Measurements from ENCODE around the gene P2RY6.

The P2RY6 gene

DNA sequence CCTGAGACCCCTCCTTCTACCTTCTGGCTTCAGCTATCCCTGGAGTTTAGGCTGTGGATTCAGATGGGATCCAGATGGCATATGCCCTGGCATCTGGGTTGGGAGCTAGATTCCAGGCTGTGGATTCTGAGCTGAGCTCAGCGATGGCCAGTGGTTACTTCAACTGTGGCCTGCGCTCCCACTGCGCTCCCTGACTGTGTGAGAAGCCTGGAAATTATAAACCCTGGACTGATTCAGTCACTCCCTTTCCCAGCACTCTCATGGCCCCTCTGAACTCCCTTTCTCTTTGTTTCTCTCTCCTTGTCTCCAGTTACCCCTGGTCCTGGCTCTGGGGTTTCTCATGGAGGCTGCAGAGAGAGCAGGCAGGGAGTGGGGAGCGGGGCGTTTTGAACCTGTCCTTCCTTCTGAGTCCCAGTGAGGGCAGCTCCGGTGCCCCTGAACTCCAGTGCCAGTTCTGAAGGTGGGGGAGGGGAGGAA, 40.8 kb downstream of the P2RY6 start:
- ChIA-PET CTCF (no interaction called here), POLR2A (no interaction called here)
- TF ChIP-seq CTBP1 (IDR thresholded peaks at IDR 0.05; ENCODE audit: borderline replicate concordance) (no peak), BHLHE40 (IDR thresholded peaks at IDR 0.05; ENCODE audit: borderline replicate concordance) (no peak), TARDBP (IDR thresholded peaks at IDR 0.05) (no peak), ZNF384 (IDR thresholded peaks at IDR 0.05) (no peak), NFRKB (IDR thresholded peaks at IDR 0.05) (no peak), FOXM1 (IDR thresholded peaks at IDR 0.05; ENCODE audit: borderline replicate concordance) (no peak), FOXK2 (IDR thresholded peaks at IDR 0.05) (no peak), HDGF (IDR thresholded peaks at IDR 0.05; ENCODE audit: borderline replicate concordance) (no peak), ARNT (IDR thresholded peaks at IDR 0.05) (no peak), L3MBTL2 (conservative IDR thresholded peaks at IDR 0.05) (no peak), LEF1 (IDR thresholded peaks at IDR 0.05; ENCODE audit: borderline replicate concordance) (no peak)
- TF ChIP-seq, protein P1, sequence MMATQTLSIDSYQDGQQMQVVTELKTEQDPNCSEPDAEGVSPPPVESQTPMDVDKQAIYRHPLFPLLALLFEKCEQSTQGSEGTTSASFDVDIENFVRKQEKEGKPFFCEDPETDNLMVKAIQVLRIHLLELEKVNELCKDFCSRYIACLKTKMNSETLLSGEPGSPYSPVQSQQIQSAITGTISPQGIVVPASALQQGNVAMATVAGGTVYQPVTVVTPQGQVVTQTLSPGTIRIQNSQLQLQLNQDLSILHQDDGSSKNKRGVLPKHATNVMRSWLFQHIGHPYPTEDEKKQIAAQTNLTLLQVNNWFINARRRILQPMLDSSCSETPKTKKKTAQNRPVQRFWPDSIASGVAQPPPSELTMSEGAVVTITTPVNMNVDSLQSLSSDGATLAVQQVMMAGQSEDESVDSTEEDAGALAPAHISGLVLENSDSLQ (IDR thresholded peaks at IDR 0.05): no peak
- DNase-seq (ENCODE audit: extremely low spot score): no peak

DNA sequence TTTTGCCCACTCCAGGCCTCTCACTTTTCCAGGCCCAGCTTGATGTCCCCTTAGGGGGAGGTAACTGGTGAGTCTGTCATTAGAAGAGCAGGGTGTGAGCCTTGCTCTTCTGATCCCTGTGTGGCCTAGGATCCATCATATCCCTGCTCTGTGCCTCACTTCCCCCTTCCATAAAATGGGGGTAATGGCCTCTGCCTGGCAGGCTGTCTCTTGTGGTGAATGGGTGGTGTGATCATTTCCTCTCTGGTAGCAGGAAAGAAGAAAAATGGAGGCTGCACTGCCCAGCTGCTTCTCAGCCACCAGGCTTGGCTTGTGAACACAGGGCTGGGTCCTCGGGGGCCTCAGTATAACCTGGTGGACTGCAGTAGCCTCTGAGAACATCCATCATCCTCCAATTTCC, 41.5 kb downstream of the P2RY6 start:
- no peak for DNase-seq (ENCODE audit: extremely low spot score)
- ChIA-PET CTCF (interaction anchor here (0.7 kb wide), 1 partner anchor 20 kb away, joined by 3 read pairs; no protein-coding TSS in a partner anchor), POLR2A (no interaction called here)
- no peak for TF ChIP-seq ARNT (IDR thresholded peaks at IDR 0.05)
- TF ChIP-seq ELF4 (IDR thresholded peaks at IDR 0.05): no peak
- no peak for TF ChIP-seq L3MBTL2 (conservative IDR thresholded peaks at IDR 0.05)
- TF ChIP-seq BHLHE40 (IDR thresholded peaks at IDR 0.05; ENCODE audit: borderline replicate concordance): no peak
- TF ChIP-seq SUZ12 (IDR thresholded peaks at IDR 0.05): no peak
- TF ChIP-seq FOXK2 (IDR thresholded peaks at IDR 0.05): no peak
- no peak for TF ChIP-seq FOXM1 (IDR thresholded peaks at IDR 0.05; ENCODE audit: borderline replicate concordance)
- no peak for TF ChIP-seq SP1 (IDR thresholded peaks at IDR 0.05)
- TF ChIP-seq ZNF384 (IDR thresholded peaks at IDR 0.05): no peak
- TF ChIP-seq, protein P1 (IDR thresholded peaks at IDR 0.05): no peak
- no peak for TF ChIP-seq HDGF (IDR thresholded peaks at IDR 0.05; ENCODE audit: borderline replicate concordance)
- TF ChIP-seq NFRKB (IDR thresholded peaks at IDR 0.05): no peak
- no peak for TF ChIP-seq LEF1 (IDR thresholded peaks at IDR 0.05; ENCODE audit: borderline replicate concordance)
- TF ChIP-seq CTBP1 (IDR thresholded peaks at IDR 0.05; ENCODE audit: borderline replicate concordance): no peak
- no peak for TF ChIP-seq TARDBP (IDR thresholded peaks at IDR 0.05)
- TF ChIP-seq FOXA1 (IDR thresholded peaks at IDR 0.05): no peak

DNA sequence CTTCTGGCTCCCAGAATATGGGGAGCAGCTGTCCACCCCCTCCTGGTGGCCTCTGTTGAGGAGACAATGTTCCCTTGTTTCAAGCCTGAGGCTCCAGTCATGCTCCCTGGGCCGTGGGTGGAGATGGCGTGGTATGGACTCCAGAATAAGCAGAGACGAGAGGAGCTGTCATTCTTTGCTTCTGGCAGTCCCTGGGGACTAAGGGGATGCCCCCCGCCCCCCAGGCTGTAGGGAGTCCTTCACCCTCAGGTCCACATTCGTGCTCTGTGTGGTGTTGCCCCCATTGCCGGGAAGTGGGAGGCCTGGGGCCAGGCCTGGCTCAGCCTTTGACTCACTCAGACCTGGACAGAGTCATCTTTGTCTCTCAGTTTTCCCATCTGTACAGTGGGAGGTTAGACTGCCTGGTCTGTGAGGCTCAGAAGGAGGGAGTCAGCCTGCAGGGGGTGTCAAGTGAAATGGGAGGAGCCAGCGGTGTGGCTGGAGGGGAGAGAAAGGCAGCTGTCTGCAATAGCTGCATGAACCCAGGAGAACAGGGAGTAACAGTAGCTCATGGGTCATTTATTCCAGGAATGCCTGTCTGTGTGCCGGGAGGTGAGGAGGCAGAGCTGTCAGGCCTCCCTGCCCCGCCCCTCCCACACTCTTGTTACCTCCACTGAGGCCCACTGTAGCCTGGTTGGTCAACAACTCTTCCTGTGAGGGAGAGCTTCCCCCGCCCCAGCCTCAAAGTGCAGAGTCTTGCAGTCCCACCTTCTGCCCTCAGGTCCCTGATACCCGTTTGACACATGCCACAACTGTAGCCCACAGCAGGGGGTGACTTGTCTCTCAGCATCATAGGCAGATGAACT, 42.2 kb downstream of the P2RY6 start:
- POLR2A ChIA-PET: interaction anchor here (1.4 kb wide), 1 partner anchor 16 kb away, joined by 4 read pairs; no protein-coding TSS in a partner anchor
- CTCF ChIA-PET: interaction anchor here (0.7 to 1.0 kb wide), 2 partner anchors 20 to 21 kb away, joined by 3 read pairs; no protein-coding TSS in a partner anchor
- no peak for TF ChIP-seq ZNF384 (IDR thresholded peaks at IDR 0.05)
- no peak for TF ChIP-seq BHLHE40 (IDR thresholded peaks at IDR 0.05; ENCODE audit: borderline replicate concordance)
- no peak for TF ChIP-seq FOXM1 (IDR thresholded peaks at IDR 0.05; ENCODE audit: borderline replicate concordance)
- TF ChIP-seq ELF4 (IDR thresholded peaks at IDR 0.05): no peak
- TF ChIP-seq, protein P1 (IDR thresholded peaks at IDR 0.05): no peak
- TF ChIP-seq TARDBP (IDR thresholded peaks at IDR 0.05): no peak
- TF ChIP-seq LEF1 (IDR thresholded peaks at IDR 0.05; ENCODE audit: borderline replicate concordance): no peak
- TF ChIP-seq FOXA1 (IDR thresholded peaks at IDR 0.05): no peak
- TF ChIP-seq L3MBTL2 (conservative IDR thresholded peaks at IDR 0.05): no peak
- TF ChIP-seq NFRKB (IDR thresholded peaks at IDR 0.05): no peak
- TF ChIP-seq FOXK2 (IDR thresholded peaks at IDR 0.05): no peak
- TF ChIP-seq HDGF (IDR thresholded peaks at IDR 0.05; ENCODE audit: borderline replicate concordance): no peak
- no peak for TF ChIP-seq ARNT (IDR thresholded peaks at IDR 0.05)
- TF ChIP-seq SP1 (IDR thresholded peaks at IDR 0.05): no peak
- TF ChIP-seq CTBP1 (IDR thresholded peaks at IDR 0.05; ENCODE audit: borderline replicate concordance): no peak
- no peak for DNase-seq (ENCODE audit: extremely low spot score)

DNA sequence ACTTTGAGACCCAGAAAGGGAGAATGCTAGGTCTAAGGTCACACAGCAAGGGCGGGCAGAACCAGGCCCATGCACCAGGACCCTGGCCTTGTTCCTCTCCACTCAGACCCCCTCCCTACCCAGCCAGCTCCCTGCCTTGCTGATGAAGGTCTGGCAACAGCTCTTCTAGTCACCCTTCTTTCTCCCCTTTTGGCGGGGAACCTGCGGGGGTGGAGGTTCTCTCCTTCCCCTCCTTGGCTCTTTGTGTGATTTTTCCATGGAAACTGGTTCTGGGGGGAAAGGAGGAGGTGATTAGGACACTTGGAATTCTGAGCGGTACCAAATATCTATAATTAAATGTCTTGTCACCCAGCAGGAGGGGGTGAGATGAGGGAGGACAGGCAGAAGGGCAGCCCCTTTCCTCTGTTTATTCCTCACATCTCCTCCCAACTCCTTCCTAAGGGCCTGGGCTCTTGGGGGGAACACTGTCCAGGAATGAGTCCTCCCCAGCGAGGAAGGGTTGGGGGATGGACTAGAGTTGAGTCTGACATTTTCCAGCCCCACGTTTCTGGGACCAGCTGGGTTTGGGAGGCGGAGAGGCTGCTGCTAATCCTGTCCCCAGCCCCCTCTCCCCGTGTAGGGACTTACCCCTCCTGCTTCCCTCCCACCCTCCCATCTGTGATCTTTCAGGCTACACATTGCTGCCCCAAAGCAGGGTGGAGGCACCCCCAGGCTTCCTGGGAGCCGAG, 43.3 kb downstream of the P2RY6 start:
- DNase-seq (ENCODE audit: extremely low spot score): no peak
- no peak for TF ChIP-seq SP1 (IDR thresholded peaks at IDR 0.05)
- TF ChIP-seq ARNT (IDR thresholded peaks at IDR 0.05): no peak
- no peak for TF ChIP-seq FOXA1 (IDR thresholded peaks at IDR 0.05)
- TF ChIP-seq CTBP1 (IDR thresholded peaks at IDR 0.05; ENCODE audit: borderline replicate concordance): no peak
- TF ChIP-seq TARDBP (IDR thresholded peaks at IDR 0.05): no peak
- TF ChIP-seq, protein P1 (IDR thresholded peaks at IDR 0.05): no peak
- no peak for TF ChIP-seq ZNF384 (IDR thresholded peaks at IDR 0.05)
- no peak for TF ChIP-seq SUZ12 (IDR thresholded peaks at IDR 0.05)
- no peak for TF ChIP-seq ELF4 (IDR thresholded peaks at IDR 0.05)
- TF ChIP-seq L3MBTL2 (conservative IDR thresholded peaks at IDR 0.05): no peak
- TF ChIP-seq HDGF (IDR thresholded peaks at IDR 0.05; ENCODE audit: borderline replicate concordance): no peak
- no peak for TF ChIP-seq NFRKB (IDR thresholded peaks at IDR 0.05)
- no peak for TF ChIP-seq FOXK2 (IDR thresholded peaks at IDR 0.05)
- TF ChIP-seq FOXM1 (IDR thresholded peaks at IDR 0.05; ENCODE audit: borderline replicate concordance): no peak
- TF ChIP-seq BHLHE40 (IDR thresholded peaks at IDR 0.05; ENCODE audit: borderline replicate concordance): no peak
- no peak for TF ChIP-seq LEF1 (IDR thresholded peaks at IDR 0.05; ENCODE audit: borderline replicate concordance)
- ChIA-PET CTCF (interaction anchor here (1.0 kb wide), 1 partner anchor 20 kb away, joined by 3 read pairs; no protein-coding TSS in a partner anchor), POLR2A (interaction anchor here (1.4 kb wide), 1 partner anchor 15 kb away, joined by 4 read pairs; no protein-coding TSS in a partner anchor)

All from HEK293T (cell line).